Fibroblast of mammary gland (primary cell): Measurements from ENCODE around the gene AHRR.

Experiments
- DNase-seq: peaks from one replicate; pipeline ENCODE4 v3.0.0-alpha.2; 2010; ENCODE audit warnings: low read depth
- H3K4me3 ChIP-seq: 2 replicates; pipeline ENCODE4 v1.5.1; 2011; ENCODE audit warnings: low read depth, mild to moderate bottlenecking, low read length, moderate library complexity; ENCODE audit not compliant: control insufficient read depth
- CTCF ChIP-seq: conservative IDR thresholded peaks from 2 replicates; pipeline ENCODE4 v1.5.1; 2011; ENCODE audit warnings: low read depth, low read length, inconsistent platforms; ENCODE audit not compliant: control insufficient read depth, insufficient read depth

AHRR gene

GRCh38 chr5:431711-432050, 110.2 kb downstream of the AHRR start:
- no peak for DNase-seq
- H3K4me3 ChIP-seq, result no peak overlapping the region
- no peak for TF ChIP-seq CTCF

GRCh38 chr5:432201-432927, 110.8 kb downstream of the AHRR start:
- TF ChIP-seq CTCF, result no peak
- DNase-seq, result no peak
- H3K4me3 ChIP-seq, result no peak overlapping the region

GRCh38 chr5:432928-433791, 111.6 kb downstream of the AHRR start:
- no peak for DNase-seq
- TF ChIP-seq CTCF, result no peak
- no peak overlapping the region for H3K4me3 ChIP-seq

- no peak for TF ChIP-seq CTCF
- no peak overlapping the region for H3K4me3 ChIP-seq
- no peak for DNase-seq
Observed at GRCh38 chr5:433836-434235, 112.3 kb downstream of the AHRR start.

GRCh38 chr5:434443-435146, 113.1 kb downstream of the AHRR start:
- DNase-seq, result no peak
- H3K4me3 ChIP-seq, result no peak overlapping the region
- TF ChIP-seq CTCF, result no peak

GRCh38 chr5:435156-435790, 113.8 kb downstream of the AHRR start:
- no peak for DNase-seq
- no peak for TF ChIP-seq CTCF
- no peak overlapping the region for H3K4me3 ChIP-seq
